Astrocyte (in vitro differentiated cells and primary cell): Measurements from ENCODE around the gene CAMK2N1. TPM values are rescaled to one million over a fixed set of nuclear protein-coding genes. Genes with fewer than 3 reads are reported as not detected.
A peak's percentile ranks its signal among the peaks of the same experiment; 100 is the strongest.

ENCODE experiments used
- DNase-seq: peaks from one replicate; pipeline ENCODE4 v3.0.0-alpha.2; 2010; ENCODE audit warnings: low read depth
- FAIRE-seq: peaks from 2 replicates; lab custom pipeline; 2011; peaks lifted over from hg19 to GRCh38; lab: Jason Lieb, UNC
- H2AFZ ChIP-seq: 2 replicates; pipeline ENCODE4 v1.6.0; 2012; ENCODE audit warnings: low read depth, low read length, inconsistent platforms
- H3K27ac ChIP-seq: 2 replicates; pipeline ENCODE4 v1.5.1; 2011; ENCODE audit warnings: low read depth, low read length, inconsistent platforms
- H3K27me3 ChIP-seq: 2 replicates; pipeline ENCODE4 v1.6.0; 2011; ENCODE audit warnings: low read length, inconsistent platforms; ENCODE audit not compliant: insufficient read depth
- H3K36me3 ChIP-seq: 2 replicates; pipeline ENCODE4 v1.5.1; 2011; ENCODE audit warnings: low read length, inconsistent platforms; ENCODE audit not compliant: insufficient read depth
- H3K4me1 ChIP-seq: 2 replicates; pipeline ENCODE4 v1.5.1; 2011; ENCODE audit warnings: low read length, inconsistent platforms; ENCODE audit not compliant: insufficient read depth
- H3K4me2 ChIP-seq: 2 replicates; pipeline ENCODE4 v1.6.0; 2012; ENCODE audit warnings: low read length, inconsistent platforms
- H3K4me3 ChIP-seq: 2 replicates; pipeline ENCODE4 v1.5.1; 2011; ENCODE audit warnings: low read depth, mild to moderate bottlenecking, low read length, inconsistent platforms; ENCODE audit not compliant: insufficient read depth
- H3K79me2 ChIP-seq: 2 replicates; pipeline ENCODE4 v1.6.0; 2012; ENCODE audit warnings: mild to moderate bottlenecking, low read length, inconsistent platforms; ENCODE audit not compliant: insufficient read depth
- H3K9ac ChIP-seq: 2 replicates; pipeline ENCODE4 v1.6.0; 2012; ENCODE audit warnings: mild to moderate bottlenecking, low read length, inconsistent platforms
- H3K9me3 ChIP-seq: 2 replicates; pipeline ENCODE4 v1.5.1; 2012; ENCODE audit warnings: low read depth, mild to moderate bottlenecking, low read length, inconsistent platforms; ENCODE audit not compliant: insufficient read depth
- H4K20me1 ChIP-seq: 2 replicates; pipeline ENCODE4 v1.6.0; 2012; ENCODE audit warnings: low read length, inconsistent platforms; ENCODE audit not compliant: insufficient read depth
- H3K27ac Mint-ChIP-seq: one replicate; pipeline ENCODE4 v1.8.0; 2021; ENCODE audit warnings: mild to moderate bottlenecking, mixed read lengths; ENCODE audit not compliant: unreplicated experiment
- H3K27me3 Mint-ChIP-seq: one replicate; pipeline ENCODE4 v1.8.0; 2021; ENCODE audit warnings: low read depth, mixed read lengths; ENCODE audit not compliant: unreplicated experiment
- H3K36me3 Mint-ChIP-seq: one replicate; pipeline ENCODE4 v1.8.0; 2021; ENCODE audit warnings: low read depth, mixed read lengths; ENCODE audit not compliant: unreplicated experiment
- H3K4me1 Mint-ChIP-seq: one replicate; pipeline ENCODE4 v1.8.0; 2021; ENCODE audit warnings: low read depth, mixed read lengths; ENCODE audit not compliant: unreplicated experiment
- H3K4me3 Mint-ChIP-seq: one replicate; pipeline ENCODE4 v1.8.0; 2021; ENCODE audit warnings: mild to moderate bottlenecking, moderate library complexity, mixed read lengths; ENCODE audit not compliant: unreplicated experiment
- H3K9me3 Mint-ChIP-seq: one replicate; pipeline ENCODE4 v1.8.0; 2021; ENCODE audit warnings: mild to moderate bottlenecking, mixed read lengths; ENCODE audit not compliant: unreplicated experiment
- EZH2 ChIP-seq: IDR thresholded peaks from 2 replicates; pipeline ENCODE4 v1.6.1; 2012; ENCODE audit warnings: mild to moderate bottlenecking, low read length, inconsistent platforms; ENCODE audit not compliant: insufficient read depth
- total RNA-seq: library from RNA; stranded (reverse); gene quantifications from 2 replicates; pipeline ENCODE4 v1.2.1, GENCODE V29; 2021
- TF ChIP-seq, protein P1 (sequence below): IDR thresholded peaks from 2 replicates; pipeline ENCODE4 v1.5.1; 2011; ENCODE audit warnings: low read depth, mild to moderate bottlenecking, inconsistent platforms, low read length, moderate library complexity; ENCODE audit not compliant: insufficient read depth

The CAMK2N1 gene
- total RNA-seq, 1 donor from 2014 or later = 18.9 TPM

DNA sequence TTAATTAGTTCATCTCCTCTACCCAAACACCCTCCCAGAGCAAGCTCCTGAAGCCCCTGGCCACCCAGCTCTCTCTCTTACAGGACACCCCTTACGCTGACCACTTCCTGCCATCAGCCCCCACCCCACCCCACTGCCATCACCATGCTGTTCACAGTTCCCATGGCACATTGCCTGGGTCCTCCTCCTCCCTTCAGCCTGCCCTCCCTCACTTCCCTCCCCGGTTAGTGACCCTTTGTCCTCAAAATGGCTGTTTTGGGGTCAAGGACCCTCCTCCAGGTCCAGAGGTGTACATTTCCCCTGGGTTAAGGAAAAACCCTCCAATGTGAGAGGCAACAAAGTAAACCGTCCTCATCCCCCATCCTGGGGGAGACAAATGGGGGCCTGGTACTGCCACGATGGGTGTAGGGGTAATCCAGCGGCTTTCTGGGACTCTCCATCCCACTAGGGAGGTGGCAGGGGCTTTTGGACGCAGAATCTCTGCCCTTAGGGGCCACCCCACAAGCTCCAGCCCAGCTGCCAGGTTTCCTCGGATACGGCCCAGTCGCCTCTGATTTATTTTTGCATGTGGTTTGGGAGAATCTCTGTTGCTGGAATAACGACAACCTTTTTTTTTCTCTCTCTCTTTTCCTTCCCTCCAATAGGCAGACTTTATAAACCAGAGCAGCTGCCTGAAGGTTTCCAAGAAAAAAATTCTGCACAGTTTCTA, 8.5 kb downstream of the CAMK2N1 start:
- Histone ChIP-seq H3K27ac (no peak overlapping the region), H3K79me2 (no peaks in the 10 kb centered on the region), H3K36me3 (no peaks in the 10 kb centered on the region), H3K4me1 (peaks cover 19% of the 10 kb centered on the region), H3K4me3 (no peak overlapping the region), H2AFZ (no peak overlapping the region), H3K9me3 (no peaks in the 10 kb centered on the region), H4K20me1 (peaks cover 21% of the 10 kb centered on the region), H3K27me3 (no peaks in the 10 kb centered on the region), H3K4me2 (no peak overlapping the region), H3K9ac (no peak overlapping the region)
- no peak overlapping the region for H3K4me3 Mint-ChIP-seq
- H3K36me3 Mint-ChIP-seq = peaks cover 1% of the 10 kb centered on the region
- FAIRE-seq = no peak
- no peak for TF ChIP-seq EZH2
- TF ChIP-seq, protein P1, sequence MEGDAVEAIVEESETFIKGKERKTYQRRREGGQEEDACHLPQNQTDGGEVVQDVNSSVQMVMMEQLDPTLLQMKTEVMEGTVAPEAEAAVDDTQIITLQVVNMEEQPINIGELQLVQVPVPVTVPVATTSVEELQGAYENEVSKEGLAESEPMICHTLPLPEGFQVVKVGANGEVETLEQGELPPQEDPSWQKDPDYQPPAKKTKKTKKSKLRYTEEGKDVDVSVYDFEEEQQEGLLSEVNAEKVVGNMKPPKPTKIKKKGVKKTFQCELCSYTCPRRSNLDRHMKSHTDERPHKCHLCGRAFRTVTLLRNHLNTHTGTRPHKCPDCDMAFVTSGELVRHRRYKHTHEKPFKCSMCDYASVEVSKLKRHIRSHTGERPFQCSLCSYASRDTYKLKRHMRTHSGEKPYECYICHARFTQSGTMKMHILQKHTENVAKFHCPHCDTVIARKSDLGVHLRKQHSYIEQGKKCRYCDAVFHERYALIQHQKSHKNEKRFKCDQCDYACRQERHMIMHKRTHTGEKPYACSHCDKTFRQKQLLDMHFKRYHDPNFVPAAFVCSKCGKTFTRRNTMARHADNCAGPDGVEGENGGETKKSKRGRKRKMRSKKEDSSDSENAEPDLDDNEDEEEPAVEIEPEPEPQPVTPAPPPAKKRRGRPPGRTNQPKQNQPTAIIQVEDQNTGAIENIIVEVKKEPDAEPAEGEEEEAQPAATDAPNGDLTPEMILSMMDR = no peak
- H3K27me3 Mint-ChIP-seq = peaks cover 7% of the 10 kb centered on the region
- DNase-seq = peak; percentile 58
- no peaks in the 10 kb centered on the region for H3K9me3 Mint-ChIP-seq
- H3K27ac Mint-ChIP-seq = no peak overlapping the region
- peaks cover 25% of the 10 kb centered on the region for H3K4me1 Mint-ChIP-seq

DNA sequence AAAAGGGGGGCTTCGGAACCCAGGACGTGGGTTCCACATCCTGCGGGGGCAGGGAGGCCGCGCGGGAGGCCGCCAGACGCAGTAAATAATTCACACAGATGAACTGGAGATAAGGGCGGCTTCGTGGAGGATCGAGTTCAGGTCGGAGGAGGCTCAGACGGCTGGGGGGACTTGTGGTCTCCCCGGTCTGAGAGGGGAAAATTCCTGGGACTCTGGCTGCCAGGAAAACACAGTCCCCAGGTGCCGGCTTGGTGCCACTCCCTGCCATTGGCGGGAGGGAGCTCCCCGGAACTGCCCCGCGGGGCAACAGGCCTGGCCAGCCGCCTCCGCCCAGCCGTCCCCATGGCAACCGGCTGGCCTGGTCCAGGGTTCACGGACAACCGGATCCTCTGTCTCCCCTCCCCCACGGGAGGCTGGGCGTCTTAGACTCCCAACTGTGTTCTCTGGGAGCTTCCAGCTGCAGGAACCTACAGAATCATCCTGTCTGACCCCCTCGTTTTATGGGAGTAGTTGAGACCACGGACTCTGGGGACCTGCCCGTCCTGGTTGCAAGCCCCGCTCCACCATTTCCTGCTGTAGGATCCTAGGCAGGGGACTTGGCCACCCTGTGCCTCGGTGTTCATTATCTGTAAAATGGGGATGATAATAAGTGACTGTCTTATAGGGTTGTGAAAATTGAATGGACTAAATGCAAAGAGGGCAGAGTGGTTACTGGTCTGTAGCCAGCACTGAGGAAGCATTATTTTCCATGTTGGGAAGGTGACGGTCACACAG, 9.6 kb downstream of the CAMK2N1 start:
- FAIRE-seq = no peak
- no peak overlapping the region for H3K27ac Mint-ChIP-seq

More for the DNA sequence above, 9.6 kb downstream of the CAMK2N1 start:
- no peak for DNase-seq
- H3K9ac ChIP-seq = no peak overlapping the region
- H3K4me1 Mint-ChIP-seq = peaks cover 22% of the 10 kb centered on the region
- H3K27me3 Mint-ChIP-seq = peaks cover 16% of the 10 kb centered on the region
- H3K79me2 ChIP-seq = no peaks in the 10 kb centered on the region
- H3K36me3 Mint-ChIP-seq = peaks cover 1% of the 10 kb centered on the region
- H3K27ac ChIP-seq = no peak overlapping the region
- no peak for TF ChIP-seq EZH2
- TF ChIP-seq, protein P1 = no peak
- H3K4me1 ChIP-seq = peaks cover 17% of the 10 kb centered on the region
- peak overlapping the region; percentile 37 for H2AFZ ChIP-seq
- peaks cover 2% of the 10 kb centered on the region for H3K9me3 Mint-ChIP-seq
- H3K4me2 ChIP-seq = peak overlapping the region; percentile 49
- H4K20me1 ChIP-seq = peaks cover 12% of the 10 kb centered on the region
- no peaks in the 10 kb centered on the region for H3K9me3 ChIP-seq
- no peak overlapping the region for H3K4me3 Mint-ChIP-seq
- no peak overlapping the region for H3K4me3 ChIP-seq
- H3K36me3 ChIP-seq = no peaks in the 10 kb centered on the region
- no peaks in the 10 kb centered on the region for H3K27me3 ChIP-seq
